Suprapubic skin (tissue), 4 donors: ENCODE data around the gene ZNF467.

Experiments
- EP300 ChIP-seq: sonication (generic); formaldehyde crosslinking; IDR thresholded peaks from one replicate; pipeline ENCODE4 v1.6.1; 2017; ENCODE audit warnings: antibody characterized with exemption
- POLR2A ChIP-seq, 2 donors: fragments of 450-650 bp; IDR thresholded peaks; one replicate each; pipeline ENCODE4 v1.6.1; 2017; ENCODE audit warnings: antibody characterized with exemption in 2 of 2, mild to moderate bottlenecking in 2 of 2, moderate library complexity in 2 of 2
- POLR2AphosphoS5 ChIP-seq, 3 donors: sonication (generic); formaldehyde crosslinking; IDR thresholded peaks; one replicate each; pipeline ENCODE4 v1.6.1; 2017; ENCODE audit warnings: antibody characterized with exemption in 3 of 3
- TF ChIP-seq, protein P1 (sequence below), 2 donors: fragments of 200-600 bp in 1 of 2; fragments of 450-650 bp in 1 of 2; sonication (generic) in 1 of 2; IDR thresholded peaks; one replicate each; pipeline ENCODE4 v1.5.1; 2016 to 2019; ENCODE audit warnings: antibody characterized with exemption in 2 of 2, mild to moderate bottlenecking in 1 of 2, moderate library complexity in 1 of 2

- TF ChIP-seq POLR2A (IDR thresholded peaks at IDR 0.05) = no peak
- TF ChIP-seq, protein P1, sequence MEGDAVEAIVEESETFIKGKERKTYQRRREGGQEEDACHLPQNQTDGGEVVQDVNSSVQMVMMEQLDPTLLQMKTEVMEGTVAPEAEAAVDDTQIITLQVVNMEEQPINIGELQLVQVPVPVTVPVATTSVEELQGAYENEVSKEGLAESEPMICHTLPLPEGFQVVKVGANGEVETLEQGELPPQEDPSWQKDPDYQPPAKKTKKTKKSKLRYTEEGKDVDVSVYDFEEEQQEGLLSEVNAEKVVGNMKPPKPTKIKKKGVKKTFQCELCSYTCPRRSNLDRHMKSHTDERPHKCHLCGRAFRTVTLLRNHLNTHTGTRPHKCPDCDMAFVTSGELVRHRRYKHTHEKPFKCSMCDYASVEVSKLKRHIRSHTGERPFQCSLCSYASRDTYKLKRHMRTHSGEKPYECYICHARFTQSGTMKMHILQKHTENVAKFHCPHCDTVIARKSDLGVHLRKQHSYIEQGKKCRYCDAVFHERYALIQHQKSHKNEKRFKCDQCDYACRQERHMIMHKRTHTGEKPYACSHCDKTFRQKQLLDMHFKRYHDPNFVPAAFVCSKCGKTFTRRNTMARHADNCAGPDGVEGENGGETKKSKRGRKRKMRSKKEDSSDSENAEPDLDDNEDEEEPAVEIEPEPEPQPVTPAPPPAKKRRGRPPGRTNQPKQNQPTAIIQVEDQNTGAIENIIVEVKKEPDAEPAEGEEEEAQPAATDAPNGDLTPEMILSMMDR (IDR thresholded peaks at IDR 0.05) = no peak
- no peak for TF ChIP-seq EP300
- TF ChIP-seq POLR2AphosphoS5 (IDR thresholded peaks at IDR 0.05) = no peak
Measured at GRCh38 chr7:149785983-149786382, 12.6 kb upstream of the ZNF467 start.
